ENCODE data around the gene UBAP1L. TPM values are rescaled to one million over a fixed set of nuclear protein-coding genes. Genes with fewer than 3 reads are reported as not detected.
A peak's percentile ranks its signal among the peaks of the same experiment; 100 is the strongest.

Gene UBAP1L
- total RNA-seq, 1 donor from 2014 or later = 1.8 TPM

DNA sequence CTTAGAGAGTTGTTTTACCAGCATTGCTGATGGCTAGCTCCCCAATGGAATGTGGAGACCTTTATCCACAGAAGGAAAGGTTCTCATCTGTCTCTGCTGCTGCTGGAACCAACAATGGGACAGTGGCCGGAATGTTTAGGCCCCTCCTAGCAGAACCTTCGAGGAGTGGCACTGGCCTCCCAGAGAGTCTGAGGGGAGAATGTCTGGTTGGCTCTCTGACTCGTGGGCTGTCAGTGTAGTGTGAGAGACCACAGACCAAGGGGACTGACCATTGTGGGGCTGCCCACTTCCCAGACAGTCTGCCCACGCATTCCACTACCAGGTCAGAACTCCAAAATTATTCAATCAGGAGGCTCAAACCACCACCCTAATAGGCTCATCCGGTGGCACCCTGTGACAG lies 52.3 kb downstream of the UBAP1L start:
- intact Hi-C loops (cut with micrococcal nuclease) = no loop called here
- DNase-seq = no peak
- Histone ChIP-seq H3K36me3 (peaks cover 17% of the 10 kb centered on the region), H3K4me1 (peaks cover 83% of the 10 kb centered on the region), H3K27ac (replicated peaks) (peak overlapping the region; percentile 89), H3K9me3 (replicated peaks) (peaks cover 5% of the 10 kb centered on the region), H3K27me3 (ENCODE audit: low read depth) (peaks cover 17% of the 10 kb centered on the region), H3K4me3 (no peak overlapping the region)
- TF ChIP-seq, protein P1, sequence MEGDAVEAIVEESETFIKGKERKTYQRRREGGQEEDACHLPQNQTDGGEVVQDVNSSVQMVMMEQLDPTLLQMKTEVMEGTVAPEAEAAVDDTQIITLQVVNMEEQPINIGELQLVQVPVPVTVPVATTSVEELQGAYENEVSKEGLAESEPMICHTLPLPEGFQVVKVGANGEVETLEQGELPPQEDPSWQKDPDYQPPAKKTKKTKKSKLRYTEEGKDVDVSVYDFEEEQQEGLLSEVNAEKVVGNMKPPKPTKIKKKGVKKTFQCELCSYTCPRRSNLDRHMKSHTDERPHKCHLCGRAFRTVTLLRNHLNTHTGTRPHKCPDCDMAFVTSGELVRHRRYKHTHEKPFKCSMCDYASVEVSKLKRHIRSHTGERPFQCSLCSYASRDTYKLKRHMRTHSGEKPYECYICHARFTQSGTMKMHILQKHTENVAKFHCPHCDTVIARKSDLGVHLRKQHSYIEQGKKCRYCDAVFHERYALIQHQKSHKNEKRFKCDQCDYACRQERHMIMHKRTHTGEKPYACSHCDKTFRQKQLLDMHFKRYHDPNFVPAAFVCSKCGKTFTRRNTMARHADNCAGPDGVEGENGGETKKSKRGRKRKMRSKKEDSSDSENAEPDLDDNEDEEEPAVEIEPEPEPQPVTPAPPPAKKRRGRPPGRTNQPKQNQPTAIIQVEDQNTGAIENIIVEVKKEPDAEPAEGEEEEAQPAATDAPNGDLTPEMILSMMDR (IDR thresholded peaks at IDR 0.05; ENCODE audit: borderline replicate concordance) = no peak

GRCh38 chr15:65062061-65062460 lies 52.9 kb downstream of the UBAP1L start:
- Histone ChIP-seq H3K27me3 (ENCODE audit: low read depth) (peaks cover 14% of the 10 kb centered on the region), H3K9me3 (replicated peaks) (peaks cover 5% of the 10 kb centered on the region), H3K4me3 (no peak overlapping the region), H3K4me1 (peaks cover 81% of the 10 kb centered on the region), H3K36me3 (peaks cover 18% of the 10 kb centered on the region), H3K27ac (replicated peaks) (peak overlapping the region; percentile 89)
- TF ChIP-seq, protein P1 (IDR thresholded peaks at IDR 0.05; ENCODE audit: borderline replicate concordance) = no peak
- intact Hi-C loops (cut with micrococcal nuclease) = no loop called here
- no peak for DNase-seq

GRCh38 chr15:65060641-65061397 lies 54.2 kb downstream of the UBAP1L start:
- Histone ChIP-seq H3K27ac (replicated peaks) (peak overlapping the region; percentile 89), H3K4me3 (no peak overlapping the region), H3K9me3 (replicated peaks) (peaks cover 5% of the 10 kb centered on the region), H3K36me3 (peaks cover 18% of the 10 kb centered on the region), H3K27me3 (ENCODE audit: low read depth) (peaks cover 7% of the 10 kb centered on the region), H3K4me1 (peaks cover 86% of the 10 kb centered on the region)
- intact Hi-C loops (cut with micrococcal nuclease) = no loop called here
- peak; percentile 56 for DNase-seq
- TF ChIP-seq, protein P1 (IDR thresholded peaks at IDR 0.05; ENCODE audit: borderline replicate concordance) = no peak

- no peak for DNase-seq
- intact Hi-C loops (cut with micrococcal nuclease) = loop anchor here (10.0 kb wide), 1 partner anchor 45 kb away; no protein-coding TSS in a partner anchor
- H3K4me1 ChIP-seq = peaks cover 86% of the 10 kb centered on the region
Measured at GRCh38 chr15:65059931-65060596, 54.9 kb downstream of the UBAP1L start.

GRCh38 chr15:65059369-65059750 lies 55.6 kb downstream of the UBAP1L start:
- Histone ChIP-seq H3K27ac (replicated peaks) (peak overlapping the region; percentile 89), H3K9me3 (replicated peaks) (peaks cover 5% of the 10 kb centered on the region), H3K27me3 (ENCODE audit: low read depth) (no peaks in the 10 kb centered on the region), H3K36me3 (peaks cover 18% of the 10 kb centered on the region), H3K4me1 (peaks cover 86% of the 10 kb centered on the region), H3K4me3 (no peak overlapping the region)
- intact Hi-C loops (cut with micrococcal nuclease) = loop anchor here (10.0 kb wide), 1 partner anchor 45 kb away; no protein-coding TSS in a partner anchor
- TF ChIP-seq, protein P1 (IDR thresholded peaks at IDR 0.05; ENCODE audit: borderline replicate concordance) = no peak
- DNase-seq = no peak

More at GRCh38 chr15:65059931-65060596, 54.9 kb downstream of the UBAP1L start:
- TF ChIP-seq, protein P1 (IDR thresholded peaks at IDR 0.05; ENCODE audit: borderline replicate concordance) = no peak
- H3K9me3 ChIP-seq (replicated peaks) = peaks cover 5% of the 10 kb centered on the region
- H3K4me3 ChIP-seq = no peak overlapping the region
- peak overlapping the region; percentile 89 for H3K27ac ChIP-seq (replicated peaks)
- H3K27me3 ChIP-seq (ENCODE audit: low read depth) = no peaks in the 10 kb centered on the region
- H3K36me3 ChIP-seq = peaks cover 18% of the 10 kb centered on the region

Data from left ventricle myocardium inferior (tissue), 1 donor.